IMR-90 (cell line): ENCODE results near the gene EFCAB8. TPM values are rescaled to one million over a fixed set of nuclear protein-coding genes. Genes with fewer than 3 reads are reported as not detected.
A peak's percentile ranks its signal among the peaks of the same experiment; 100 is the strongest.

Experiments
- ATAC-seq: fragments of 200-7000 bp; cut with Tn5 transposase; 2 replicates; pipeline ENCODE4 v1.9.1; 2020; ENCODE audit warnings: low read depth, mild to moderate bottlenecking, moderate library complexity
- BruUV-seq: library from RNA; stranded (reverse); fragments of 400-500 nt; replicated peaks from 2 replicates; lab custom pipeline; 2021; lab: Mats Ljungman, UMichigan
- CTCF ChIA-PET: fragments of 300-600 bp; formaldehyde crosslinking; extraction: SDS; loops from one replicate; lab custom pipeline; 2021; ENCODE audit warnings: antibody characterized with exemption; lab: Yijun Ruan, JAX
- POLR2A ChIA-PET: fragments of 300-600 bp; sonication (Branson Sonifier 250); formaldehyde crosslinking; loops from one replicate; lab custom pipeline; 2022; ENCODE audit warnings: antibody characterized with exemption; ENCODE audit not compliant: unreplicated experiment; lab: Charles Lee
- DNase-seq: peaks from one replicate; pipeline ENCODE4 v3.0.0; 2013
- H2AFZ ChIP-seq: replicated peaks from 2 replicates; pipeline ENCODE3; 2013; ENCODE audit warnings: low read length, mild to moderate bottlenecking; ENCODE audit not compliant: poor library complexity
- H2AK5ac ChIP-seq: 2 replicates; pipeline ENCODE4 v1.6.1; 2013; ENCODE audit warnings: low read depth, low read length, inconsistent platforms
- H2AK9ac ChIP-seq: replicated peaks from 2 replicates; pipeline ENCODE3; 2013; ENCODE audit warnings: mild to moderate bottlenecking, low read depth, low read length, moderate library complexity; ENCODE audit not compliant: poor library complexity
- H2BK120ac ChIP-seq: 2 replicates; pipeline ENCODE4 v1.6.1; 2013; ENCODE audit warnings: low read depth, low read length, inconsistent platforms
- H2BK15ac ChIP-seq: 3 replicates; pipeline ENCODE4 v1.6.1; 2013; ENCODE audit warnings: low read depth, low read length, inconsistent platforms
- H2BK20ac ChIP-seq: 2 replicates; pipeline ENCODE4 v1.6.1; 2013; ENCODE audit warnings: low read depth, mild to moderate bottlenecking, inconsistent platforms, low read length, moderate library complexity
- H2BK5ac ChIP-seq: 2 replicates; pipeline ENCODE4 v1.6.1; 2013; ENCODE audit warnings: mild to moderate bottlenecking, low read depth, low read length, inconsistent platforms; ENCODE audit not compliant: poor library complexity, severe bottlenecking
- H3K14ac ChIP-seq: replicated peaks from 2 replicates; pipeline ENCODE4 v1.6.1; 2013; ENCODE audit warnings: low read depth, low read length, inconsistent platforms
- H3K18ac ChIP-seq: 2 replicates; pipeline ENCODE4 v1.6.1; 2013; ENCODE audit warnings: low read depth, low read length, control low read depth
- H3K23ac ChIP-seq: 2 replicates; pipeline ENCODE4 v1.6.1; 2013; ENCODE audit warnings: low read depth, low read length, inconsistent platforms
- H3K27ac ChIP-seq: 2 replicates; pipeline ENCODE4 v1.5.1; 2013; ENCODE audit warnings: mild to moderate bottlenecking, control low read depth, low read length; ENCODE audit not compliant: insufficient read depth
- H3K27me3 ChIP-seq: 2 replicates; pipeline ENCODE4 v1.6.1; 2013; ENCODE audit warnings: low read length; ENCODE audit not compliant: control insufficient read depth, insufficient read depth
- H3K36me3 ChIP-seq: 2 replicates; pipeline ENCODE4 v1.6.1; 2013; ENCODE audit warnings: low read length, mixed read lengths; ENCODE audit not compliant: control insufficient read depth, insufficient read depth
- H3K4ac ChIP-seq: 2 replicates; pipeline ENCODE4 v1.6.1; 2013; ENCODE audit warnings: low read depth, low read length, inconsistent platforms
- H3K4me1 ChIP-seq: 2 replicates; pipeline ENCODE4 v1.6.1; 2013; ENCODE audit warnings: low read length, mixed read lengths; ENCODE audit not compliant: control insufficient read depth, insufficient read depth
- H3K4me2 ChIP-seq: 2 replicates; pipeline ENCODE4 v1.6.1; 2013; ENCODE audit warnings: low read depth, mild to moderate bottlenecking, control low read depth, low read length, moderate library complexity
- H3K4me3 ChIP-seq: 2 replicates; pipeline ENCODE4 v1.5.1; 2013; ENCODE audit warnings: low read depth, mild to moderate bottlenecking, control low read depth, low read length, moderate library complexity; ENCODE audit not compliant: insufficient read depth
- H3K56ac ChIP-seq: 2 replicates; pipeline ENCODE4 v1.6.1; 2013; ENCODE audit warnings: low read length, inconsistent platforms; ENCODE audit not compliant: insufficient read depth; ENCODE audit errors: extremely low read depth
- H3K79me1 ChIP-seq, 2 experiments: 2 replicates each; pipeline ENCODE4 v1.6.1; 2013; ENCODE audit warnings: low read length in 2 of 2, inconsistent platforms in 1 of 2, low read depth in 1 of 2
- H3K9ac ChIP-seq: 2 replicates; pipeline ENCODE4 v1.6.1; 2013; ENCODE audit warnings: low read depth, low read length, control low read depth
- H3K9me1 ChIP-seq: 2 replicates; pipeline ENCODE4 v1.6.1; 2013; ENCODE audit warnings: low read length, inconsistent platforms; ENCODE audit not compliant: insufficient read depth
- H3K9me3 ChIP-seq: 2 replicates; pipeline ENCODE4 v1.6.1; 2013; ENCODE audit warnings: low read length; ENCODE audit not compliant: control insufficient read depth, insufficient read depth
- H4K20me1 ChIP-seq: 2 replicates; pipeline ENCODE4 v1.6.1; 2013; ENCODE audit warnings: low read length, inconsistent platforms; ENCODE audit not compliant: insufficient read depth
- H4K5ac ChIP-seq: 2 replicates; pipeline ENCODE4 v1.6.1; 2013; ENCODE audit warnings: mild to moderate bottlenecking, low read depth, low read length, control low read depth
- H4K8ac ChIP-seq, 2 experiments: 2 replicates each; pipeline ENCODE4 v1.6.1; 2013; ENCODE audit warnings: low read depth in 2 of 2, low read length in 2 of 2, control low read depth in 1 of 2, inconsistent platforms in 1 of 2
- H4K91ac ChIP-seq: 2 replicates; pipeline ENCODE4 v1.6.1; 2013; ENCODE audit warnings: low read depth, low read length, inconsistent platforms; ENCODE audit not compliant: insufficient read depth
- FOS ChIP-seq: fragments of 150-350 bp; IDR thresholded peaks from 2 replicates; pipeline ENCODE4 v1.6.1; 2016; ENCODE audit warnings: low read depth, low read length
- MXI1 ChIP-seq: IDR thresholded peaks from 2 replicates; pipeline ENCODE4 v1.6.1; 2012; ENCODE audit warnings: low read depth, mild to moderate bottlenecking, low read length, moderate library complexity, borderline replicate concordance
- POLR2A ChIP-seq: IDR thresholded peaks from 2 replicates; pipeline ENCODE4 v1.6.1; 2012; ENCODE audit warnings: mild to moderate bottlenecking, low read depth, low read length
- RFX5 ChIP-seq: IDR thresholded peaks from 2 replicates; pipeline ENCODE4 v1.8.0; 2012; ENCODE audit warnings: low read depth, mild to moderate bottlenecking, low read length, moderate library complexity
- WGBS, 2 experiments: methylation state at CpG; one replicate each; pipeline versions ENCODE4 v1.1.5 to v1.1.7; 2013; ENCODE audit warnings: missing lambda C conversion rate in 2 of 2; ENCODE audit not compliant: insufficient read length in 1 of 2; ENCODE audit errors: extremely low coverage in 2 of 2; 5-methylcytosine and 5-hydroxymethylcytosine counted together
- dilution Hi-C: fragments of 300-500 bp; cut with HindIII; formaldehyde crosslinking; loops from one replicate; pipeline ENCODE4 v1.14.3; 2018; ENCODE audit warnings: low sequenced_read_pairs; ENCODE audit not compliant: unreplicated experiment
- in situ Hi-C: fragments of 300-500 bp; cut with MboI; formaldehyde crosslinking; loops from 3 replicates; pipeline ENCODE4 v1.14.3; 2019; ENCODE audit warnings: low sequenced_read_pairs, inconsistent platforms, mixed read lengths
- intact Hi-C: fragments of 100-400 bp; cut with micrococcal nuclease; formaldehyde crosslinking; loops from 2 replicates; pipeline ENCODE4 v1.10.0; 2022
- polyA plus RNA-seq, 3 experiments: library from polyadenylated mRNA; depleted of rRNA; stranded (reverse); fragments of >200 nt; gene quantifications; 2 replicates each; pipeline ENCODE4 v1.2.3, GENCODE V29; 2012; ENCODE audit warnings: low replicate concordance in 1 of 3
- total RNA-seq: library from RNA; depleted of rRNA; stranded (reverse); fragments of >200 nt; gene quantifications from 2 replicates; pipeline ENCODE4 v1.2.3, GENCODE V29; 2012
- TF ChIP-seq, protein P1 (sequence below): fragments of 150-350 bp; IDR thresholded peaks from 2 replicates; pipeline ENCODE4 v1.6.1; 2017; ENCODE audit warnings: mild to moderate bottlenecking, antibody characterized with exemption, low read length, low read depth
- TF ChIP-seq, protein P2 (sequence below): fragments of 150-350 bp; IDR thresholded peaks from 2 replicates; pipeline ENCODE4 v1.6.1; 2016; ENCODE audit warnings: low read depth, mild to moderate bottlenecking, low read length, moderate library complexity, borderline replicate concordance

The EFCAB8 gene
- total and polyA plus RNA-seq, 2 of the 4 experiments (the other 2 are of a cell fraction), result not detected

DNA sequence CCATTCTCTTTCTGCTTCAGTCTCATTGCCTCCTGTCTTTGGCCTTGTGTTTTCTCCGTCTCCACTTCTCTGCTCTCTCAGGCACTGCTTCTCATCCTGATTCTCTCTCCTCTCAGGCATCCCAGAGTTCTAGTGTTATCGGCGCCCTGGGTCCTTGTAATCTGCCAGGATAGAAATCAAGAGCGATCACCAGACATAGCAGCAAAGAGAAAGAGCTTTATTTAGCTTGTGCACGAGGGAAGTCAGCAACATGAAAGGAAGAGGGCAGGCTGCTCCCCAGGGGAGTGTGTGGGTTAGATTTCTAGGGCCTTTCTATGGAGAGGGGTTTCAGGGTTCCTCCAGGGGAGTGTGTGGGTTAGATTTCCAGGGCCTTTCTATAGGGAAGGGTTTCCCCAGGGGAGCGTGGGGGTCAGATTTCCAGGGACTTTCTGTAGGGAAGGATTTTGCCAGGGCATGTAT is 113.0 kb downstream of the EFCAB8 start:
- Histone ChIP-seq H3K4me1 (no peaks in the 10 kb centered on the region), H3K9me1 (no peaks in the 10 kb centered on the region), H2BK20ac (no peak overlapping the region), H4K5ac (no peak overlapping the region), H3K18ac (no peak overlapping the region; the same call in 1 of the 2 replicates), H3K4me3 (no peak overlapping the region), H4K8ac (no peak overlapping the region), H3K14ac (no peak overlapping the region), H2AK9ac (no peak overlapping the region), H4K91ac (no peak overlapping the region), H2BK120ac (no peak overlapping the region), H3K9ac (no peak overlapping the region), H3K23ac (no peak overlapping the region), H3K4ac (no peak overlapping the region), H4K20me1 (no peaks in the 10 kb centered on the region), H2AFZ (peak overlapping the region; percentile 12), H2BK15ac (no peak overlapping the region), H3K36me3 (no peaks in the 10 kb centered on the region), H3K27ac (no peak overlapping the region), H3K79me1 (no peaks in the 10 kb centered on the region), H2AK5ac (no peak overlapping the region), H3K4me2 (no peak overlapping the region; the same call in 1 of the 2 replicates), H3K56ac (no peak overlapping the region), H3K9me3 (no peaks in the 10 kb centered on the region), H3K27me3 (peaks cover 15% of the 10 kb centered on the region), H2BK5ac (no peak overlapping the region)
- no TSS peak for BruUV-seq
- in situ Hi-C loops, result no loop called here
- TF ChIP-seq FOS (no peak), POLR2A (no peak), RFX5 (no peak), MXI1 (no peak)
- TF ChIP-seq, protein P1, sequence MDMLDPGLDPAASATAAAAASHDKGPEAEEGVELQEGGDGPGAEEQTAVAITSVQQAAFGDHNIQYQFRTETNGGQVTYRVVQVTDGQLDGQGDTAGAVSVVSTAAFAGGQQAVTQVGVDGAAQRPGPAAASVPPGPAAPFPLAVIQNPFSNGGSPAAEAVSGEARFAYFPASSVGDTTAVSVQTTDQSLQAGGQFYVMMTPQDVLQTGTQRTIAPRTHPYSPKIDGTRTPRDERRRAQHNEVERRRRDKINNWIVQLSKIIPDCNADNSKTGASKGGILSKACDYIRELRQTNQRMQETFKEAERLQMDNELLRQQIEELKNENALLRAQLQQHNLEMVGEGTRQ, result no peak
- TF ChIP-seq, protein P2, sequence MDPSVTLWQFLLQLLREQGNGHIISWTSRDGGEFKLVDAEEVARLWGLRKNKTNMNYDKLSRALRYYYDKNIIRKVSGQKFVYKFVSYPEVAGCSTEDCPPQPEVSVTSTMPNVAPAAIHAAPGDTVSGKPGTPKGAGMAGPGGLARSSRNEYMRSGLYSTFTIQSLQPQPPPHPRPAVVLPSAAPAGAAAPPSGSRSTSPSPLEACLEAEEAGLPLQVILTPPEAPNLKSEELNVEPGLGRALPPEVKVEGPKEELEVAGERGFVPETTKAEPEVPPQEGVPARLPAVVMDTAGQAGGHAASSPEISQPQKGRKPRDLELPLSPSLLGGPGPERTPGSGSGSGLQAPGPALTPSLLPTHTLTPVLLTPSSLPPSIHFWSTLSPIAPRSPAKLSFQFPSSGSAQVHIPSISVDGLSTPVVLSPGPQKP, result no peak
- intact Hi-C loops, result no loop called here
- CTCF ChIA-PET, result no interaction called here
- dilution Hi-C loops, result no loop called here
- 20% methylated on average over 1 of the region's 6 CpGs; no CpG with 5 or more reads in 1 of the 2 experiments for WGBS, 2 experiments
- POLR2A ChIA-PET, result no interaction called here
- DNase-seq (no peak), ATAC-seq (peak; percentile 32; the same call in 1 of the 2 replicates)
